ENCODE results near the gene LRRC8C. TPM values are rescaled to one million over a fixed set of nuclear protein-coding genes. Genes with fewer than 3 reads are reported as not detected.
A peak's percentile ranks its signal among the peaks of the same experiment; 100 is the strongest.

Gene LRRC8C
- total RNA-seq, 1 donor from 2014 or later: 5.5 TPM

- Mint-ChIP-seq H3K4me1 (peaks cover 15% of the 10 kb centered on the region), H3K4me3 (no peak overlapping the region), H3K36me3 (peaks cover 25% of the 10 kb centered on the region), H3K27ac (no peak overlapping the region), H3K9me3 (no peaks in the 10 kb centered on the region), H3K27me3 (ENCODE audit: insufficient read depth, low read depth) (no peaks in the 10 kb centered on the region)
- H3K79me2 ChIP-seq (ENCODE audit: low read depth): peaks cover 72% of the 10 kb centered on the region
- H3K4me1 ChIP-seq: peaks cover 22% of the 10 kb centered on the region
- no peaks in the 10 kb centered on the region for H3F3A ChIP-seq (ENCODE audit: low read depth)
- H4K20me1 ChIP-seq (ENCODE audit: low read depth): peaks cover 27% of the 10 kb centered on the region
- no peak overlapping the region for H3K4me2 ChIP-seq
- H3K4me3 ChIP-seq: no peak overlapping the region
- no peak overlapping the region for H3K9ac ChIP-seq
- DNase-seq (ENCODE audit: low spot score): no peak
- H3K36me3 ChIP-seq: peaks cover 5% of the 10 kb centered on the region
- TF ChIP-seq EZH2phosphoT487 (IDR thresholded peaks at IDR 0.05): no peak
- TF ChIP-seq CTCF (IDR thresholded peaks at IDR 0.05): no peak
- no peak for TF ChIP-seq EZH2 (IDR thresholded peaks at IDR 0.05)
- H3K27me3 ChIP-seq: no peaks in the 10 kb centered on the region
- H3K27ac ChIP-seq: no peak overlapping the region
- no peaks in the 10 kb centered on the region for H3K9me3 ChIP-seq (ENCODE audit: low read depth)
- H2AFZ ChIP-seq (replicated peaks): no peak overlapping the region
Measured at GRCh38 chr1:89587729-89588161, 45.2 kb upstream of the LRRC8C start.

- peaks cover 5% of the 10 kb centered on the region for H3K36me3 ChIP-seq
Measured at GRCh38 chr1:89588480-89588879, 44.4 kb upstream of the LRRC8C start.

GRCh38 chr1:89589515-89589914 is 43.4 kb upstream of the LRRC8C start:
- Mint-ChIP-seq H3K36me3 (peaks cover 20% of the 10 kb centered on the region), H3K27me3 (ENCODE audit: insufficient read depth, low read depth) (peaks cover 2% of the 10 kb centered on the region), H3K27ac (no peak overlapping the region), H3K4me1 (peaks cover 15% of the 10 kb centered on the region), H3K9me3 (no peaks in the 10 kb centered on the region), H3K4me3 (no peak overlapping the region)
- no peaks in the 10 kb centered on the region for H3F3A ChIP-seq (ENCODE audit: low read depth)
- H3K4me2 ChIP-seq: peak overlapping the region; percentile 25
- DNase-seq (ENCODE audit: low spot score): no peak
- no peaks in the 10 kb centered on the region for H3K27me3 ChIP-seq
- H3K9me3 ChIP-seq (ENCODE audit: low read depth): no peaks in the 10 kb centered on the region
- H3K36me3 ChIP-seq: peaks cover 5% of the 10 kb centered on the region
- H3K4me3 ChIP-seq: no peak overlapping the region
- TF ChIP-seq EZH2 (IDR thresholded peaks at IDR 0.05) (no peak), EZH2phosphoT487 (IDR thresholded peaks at IDR 0.05) (no peak), CTCF (IDR thresholded peaks at IDR 0.05) (no peak)
- H4K20me1 ChIP-seq (ENCODE audit: low read depth): peaks cover 27% of the 10 kb centered on the region
- H3K79me2 ChIP-seq (ENCODE audit: low read depth): peaks cover 72% of the 10 kb centered on the region
- peaks cover 29% of the 10 kb centered on the region for H3K4me1 ChIP-seq
- H3K27ac ChIP-seq: no peak overlapping the region
- no peak overlapping the region for H3K9ac ChIP-seq
- no peak overlapping the region for H2AFZ ChIP-seq (replicated peaks)

More at GRCh38 chr1:89588480-89588879, 44.4 kb upstream of the LRRC8C start:
- no peak for TF ChIP-seq CTCF (IDR thresholded peaks at IDR 0.05)
- TF ChIP-seq EZH2 (IDR thresholded peaks at IDR 0.05): no peak
- TF ChIP-seq EZH2phosphoT487 (IDR thresholded peaks at IDR 0.05): no peak
- Mint-ChIP-seq H3K9me3 (no peaks in the 10 kb centered on the region), H3K27me3 (ENCODE audit: insufficient read depth, low read depth) (peaks cover under 1% of the 10 kb centered on the region), H3K36me3 (peaks cover 22% of the 10 kb centered on the region), H3K4me1 (peaks cover 15% of the 10 kb centered on the region), H3K27ac (no peak overlapping the region), H3K4me3 (no peak overlapping the region)
- Histone ChIP-seq H3K9ac (no peak overlapping the region), H4K20me1 (ENCODE audit: low read depth) (peaks cover 27% of the 10 kb centered on the region), H3F3A (ENCODE audit: low read depth) (no peaks in the 10 kb centered on the region), H2AFZ (replicated peaks) (no peak overlapping the region), H3K27me3 (no peaks in the 10 kb centered on the region), H3K9me3 (ENCODE audit: low read depth) (no peaks in the 10 kb centered on the region), H3K79me2 (ENCODE audit: low read depth) (peaks cover 72% of the 10 kb centered on the region), H3K4me1 (peaks cover 22% of the 10 kb centered on the region), H3K27ac (no peak overlapping the region), H3K4me3 (no peak overlapping the region), H3K4me2 (no peak overlapping the region)
- no peak for DNase-seq (ENCODE audit: low spot score)
